IMR-90 (cell line): ENCODE results near the gene PDCD2L. TPM values are rescaled to one million over a fixed set of nuclear protein-coding genes. Genes with fewer than 3 reads are reported as not detected.

Experiments
- ATAC-seq: fragments of 200-7000 bp; cut with Tn5 transposase; 2 replicates; pipeline ENCODE4 v1.9.1; 2020; ENCODE audit warnings: low read depth, mild to moderate bottlenecking, moderate library complexity
- BruUV-seq: library from RNA; stranded (reverse); fragments of 400-500 nt; replicated peaks from 2 replicates; lab custom pipeline; 2021; lab: Mats Ljungman, UMichigan
- CTCF ChIA-PET: fragments of 300-600 bp; formaldehyde crosslinking; extraction: SDS; loops from one replicate; lab custom pipeline; 2021; ENCODE audit warnings: antibody characterized with exemption; lab: Yijun Ruan, JAX
- POLR2A ChIA-PET: fragments of 300-600 bp; sonication (Branson Sonifier 250); formaldehyde crosslinking; loops from one replicate; lab custom pipeline; 2022; ENCODE audit warnings: antibody characterized with exemption; ENCODE audit not compliant: unreplicated experiment; lab: Charles Lee
- DNase-seq: peaks from one replicate; pipeline ENCODE4 v3.0.0; 2013
- H2AFZ ChIP-seq: replicated peaks from 2 replicates; pipeline ENCODE3; 2013; ENCODE audit warnings: low read length, mild to moderate bottlenecking; ENCODE audit not compliant: poor library complexity
- H2AK5ac ChIP-seq: 2 replicates; pipeline ENCODE4 v1.6.1; 2013; ENCODE audit warnings: low read depth, low read length, inconsistent platforms
- H2AK9ac ChIP-seq: replicated peaks from 2 replicates; pipeline ENCODE3; 2013; ENCODE audit warnings: mild to moderate bottlenecking, low read depth, low read length, moderate library complexity; ENCODE audit not compliant: poor library complexity
- H2BK120ac ChIP-seq: 2 replicates; pipeline ENCODE4 v1.6.1; 2013; ENCODE audit warnings: low read depth, low read length, inconsistent platforms
- H2BK15ac ChIP-seq: 3 replicates; pipeline ENCODE4 v1.6.1; 2013; ENCODE audit warnings: low read depth, low read length, inconsistent platforms
- H2BK20ac ChIP-seq: 2 replicates; pipeline ENCODE4 v1.6.1; 2013; ENCODE audit warnings: low read depth, mild to moderate bottlenecking, inconsistent platforms, low read length, moderate library complexity
- H2BK5ac ChIP-seq: 2 replicates; pipeline ENCODE4 v1.6.1; 2013; ENCODE audit warnings: mild to moderate bottlenecking, low read depth, low read length, inconsistent platforms; ENCODE audit not compliant: poor library complexity, severe bottlenecking
- H3K14ac ChIP-seq: replicated peaks from 2 replicates; pipeline ENCODE4 v1.6.1; 2013; ENCODE audit warnings: low read depth, low read length, inconsistent platforms
- H3K18ac ChIP-seq: 2 replicates; pipeline ENCODE4 v1.6.1; 2013; ENCODE audit warnings: low read depth, low read length, control low read depth
- H3K23ac ChIP-seq: 2 replicates; pipeline ENCODE4 v1.6.1; 2013; ENCODE audit warnings: low read depth, low read length, inconsistent platforms
- H3K27ac ChIP-seq: 2 replicates; pipeline ENCODE4 v1.5.1; 2013; ENCODE audit warnings: mild to moderate bottlenecking, control low read depth, low read length; ENCODE audit not compliant: insufficient read depth
- H3K27me3 ChIP-seq: 2 replicates; pipeline ENCODE4 v1.6.1; 2013; ENCODE audit warnings: low read length; ENCODE audit not compliant: control insufficient read depth, insufficient read depth
- H3K36me3 ChIP-seq: 2 replicates; pipeline ENCODE4 v1.6.1; 2013; ENCODE audit warnings: low read length, mixed read lengths; ENCODE audit not compliant: control insufficient read depth, insufficient read depth
- H3K4ac ChIP-seq: 2 replicates; pipeline ENCODE4 v1.6.1; 2013; ENCODE audit warnings: low read depth, low read length, inconsistent platforms
- H3K4me1 ChIP-seq: 2 replicates; pipeline ENCODE4 v1.6.1; 2013; ENCODE audit warnings: low read length, mixed read lengths; ENCODE audit not compliant: control insufficient read depth, insufficient read depth
- H3K4me2 ChIP-seq: 2 replicates; pipeline ENCODE4 v1.6.1; 2013; ENCODE audit warnings: low read depth, mild to moderate bottlenecking, control low read depth, low read length, moderate library complexity
- H3K4me3 ChIP-seq: 2 replicates; pipeline ENCODE4 v1.5.1; 2013; ENCODE audit warnings: low read depth, mild to moderate bottlenecking, control low read depth, low read length, moderate library complexity; ENCODE audit not compliant: insufficient read depth
- H3K56ac ChIP-seq: 2 replicates; pipeline ENCODE4 v1.6.1; 2013; ENCODE audit warnings: low read length, inconsistent platforms; ENCODE audit not compliant: insufficient read depth; ENCODE audit errors: extremely low read depth
- H3K79me1 ChIP-seq, 2 experiments: 2 replicates each; pipeline ENCODE4 v1.6.1; 2013; ENCODE audit warnings: low read length in 2 of 2, inconsistent platforms in 1 of 2, low read depth in 1 of 2
- H3K9ac ChIP-seq: 2 replicates; pipeline ENCODE4 v1.6.1; 2013; ENCODE audit warnings: low read depth, low read length, control low read depth
- H3K9me1 ChIP-seq: 2 replicates; pipeline ENCODE4 v1.6.1; 2013; ENCODE audit warnings: low read length, inconsistent platforms; ENCODE audit not compliant: insufficient read depth
- H3K9me3 ChIP-seq: 2 replicates; pipeline ENCODE4 v1.6.1; 2013; ENCODE audit warnings: low read length; ENCODE audit not compliant: control insufficient read depth, insufficient read depth
- H4K20me1 ChIP-seq: 2 replicates; pipeline ENCODE4 v1.6.1; 2013; ENCODE audit warnings: low read length, inconsistent platforms; ENCODE audit not compliant: insufficient read depth
- H4K5ac ChIP-seq: 2 replicates; pipeline ENCODE4 v1.6.1; 2013; ENCODE audit warnings: mild to moderate bottlenecking, low read depth, low read length, control low read depth
- H4K8ac ChIP-seq, 2 experiments: 2 replicates each; pipeline ENCODE4 v1.6.1; 2013; ENCODE audit warnings: low read depth in 2 of 2, low read length in 2 of 2, control low read depth in 1 of 2, inconsistent platforms in 1 of 2
- H4K91ac ChIP-seq: 2 replicates; pipeline ENCODE4 v1.6.1; 2013; ENCODE audit warnings: low read depth, low read length, inconsistent platforms; ENCODE audit not compliant: insufficient read depth
- CTCF ChIP-seq: conservative IDR thresholded peaks from 2 replicates; pipeline ENCODE4 v1.5.1; 2012; ENCODE audit warnings: mild to moderate bottlenecking, low read depth, low read length, improper control_type of control experiment
- MAZ ChIP-seq: IDR thresholded peaks from 2 replicates; pipeline ENCODE4 v1.6.1; 2012; ENCODE audit warnings: low read depth, mild to moderate bottlenecking, low read length, improper control_type of control experiment, moderate library complexity, borderline replicate concordance
- RAD21 ChIP-seq: IDR thresholded peaks from 2 replicates; pipeline ENCODE4 v1.6.1; 2012; ENCODE audit warnings: low read length, improper control_type of control experiment
- RFX5 ChIP-seq: IDR thresholded peaks from 2 replicates; pipeline ENCODE4 v1.8.0; 2012; ENCODE audit warnings: low read depth, mild to moderate bottlenecking, low read length, moderate library complexity
- WGBS, 2 experiments: methylation state at CpG; one replicate each; pipeline versions ENCODE4 v1.1.5 to v1.1.7; 2013; ENCODE audit warnings: missing lambda C conversion rate in 2 of 2; ENCODE audit not compliant: insufficient read length in 1 of 2; ENCODE audit errors: extremely low coverage in 2 of 2; 5-methylcytosine and 5-hydroxymethylcytosine counted together
- dilution Hi-C: fragments of 300-500 bp; cut with HindIII; formaldehyde crosslinking; loops from one replicate; pipeline ENCODE4 v1.14.3; 2018; ENCODE audit warnings: low sequenced_read_pairs; ENCODE audit not compliant: unreplicated experiment
- in situ Hi-C: fragments of 300-500 bp; cut with MboI; formaldehyde crosslinking; loops from 3 replicates; pipeline ENCODE4 v1.14.3; 2019; ENCODE audit warnings: low sequenced_read_pairs, inconsistent platforms, mixed read lengths
- intact Hi-C: fragments of 100-400 bp; cut with micrococcal nuclease; formaldehyde crosslinking; loops from 2 replicates; pipeline ENCODE4 v1.10.0; 2022
- polyA plus RNA-seq, 3 experiments: library from polyadenylated mRNA; depleted of rRNA; stranded (reverse); fragments of >200 nt; gene quantifications; 2 replicates each; pipeline ENCODE4 v1.2.3, GENCODE V29; 2012; ENCODE audit warnings: low replicate concordance in 1 of 3
- total RNA-seq: library from RNA; depleted of rRNA; stranded (reverse); fragments of >200 nt; gene quantifications from 2 replicates; pipeline ENCODE4 v1.2.3, GENCODE V29; 2012

Gene PDCD2L
- total and polyA plus RNA-seq, 2 of the 4 experiments (the other 2 are of a cell fraction): 10.6 to 13.0 TPM

- Histone ChIP-seq H4K91ac (no peak overlapping the region), H2BK120ac (no peak overlapping the region), H2AK9ac (no peak overlapping the region), H3K27ac (peak overlapping the region; percentile 54; the same call in 1 of the 2 replicates), H4K20me1 (peaks cover 62% of the 10 kb centered on the region), H3K14ac (no peak overlapping the region), H3K36me3 (peaks cover 15% of the 10 kb centered on the region), H3K4me2 (peak overlapping the region; percentile 59), H2BK20ac (no peak overlapping the region), H2AFZ (no peak overlapping the region), H3K4me1 (peaks cover 22% of the 10 kb centered on the region), H2BK15ac (no peak overlapping the region), H4K8ac (no peak overlapping the region), H3K4me3 (peak overlapping the region; percentile 8; the same call in 1 of the 2 replicates), H4K5ac (no peak overlapping the region), H3K79me1 (peaks cover 12 to 55% of the 10 kb centered on the region in 2 experiments; a peak in 3 of 4 replicates), H3K23ac (peak overlapping the region; percentile 22), H2AK5ac (peak overlapping the region; percentile 35; the same call in 1 of the 2 replicates), H3K4ac (no peak overlapping the region), H3K27me3 (no peaks in the 10 kb centered on the region), H3K9ac (peak overlapping the region; percentile 19; the same call in 1 of the 2 replicates), H3K56ac (no peak overlapping the region), H3K18ac (peak overlapping the region; percentile 43; the same call in 1 of the 2 replicates), H2BK5ac (peak overlapping the region; percentile 60), H3K9me3 (no peaks in the 10 kb centered on the region), H3K9me1 (peaks cover 7% of the 10 kb centered on the region; the same call in 1 of the 2 replicates)
- intact Hi-C loops (loop anchor here (1.0 to 10.0 kb wide), 3 partner anchors 27 to 206 kb away; partner anchors contain the start of gene PDCD2L), in situ Hi-C loops (no loop called here), dilution Hi-C loops (no loop called here)
- ChIA-PET POLR2A (no interaction called here), CTCF (interaction anchor here (0.6 to 0.7 kb wide), 2 partner anchors 10 to 54 kb away, joined by 3 to 4 read pairs; no protein-coding TSS in a partner anchor)
- DNase-seq (peak; percentile 68), ATAC-seq (peak; percentile 19; the same call in 1 of the 2 replicates)
- TF ChIP-seq RFX5 (no peak), CTCF (peak; percentile 60), RAD21 (peak; percentile 44), MAZ (peak; percentile 57)
- TSS peak; percentile 52 for BruUV-seq
- WGBS, 2 experiments: 0% methylated on average over 1 of the region's 6 CpGs; no CpG with 5 or more reads in 1 of the 2 experiments
These were observed 26.8 kb downstream of the PDCD2L start for GRCh38 chr19:34430738-34431625.
